GM12878 (cell line): ENCODE results near the gene RIPK3. TPM values are rescaled to one million over a fixed set of nuclear protein-coding genes. Genes with fewer than 3 reads are reported as not detected.

ENCODE experiments used
- ATF7 ChIP-seq: fragments of 450-650 bp; IDR thresholded peaks from 2 replicates; pipeline ENCODE4 v1.6.1; 2016; ENCODE audit warnings: low read depth, mild to moderate bottlenecking
- BACH1 ChIP-seq: fragments of 450-650 bp; IDR thresholded peaks from 2 replicates; pipeline ENCODE4 v1.6.1; 2017; ENCODE audit warnings: mild to moderate bottlenecking, borderline replicate concordance
- BHLHE40 ChIP-seq, 2 experiments: fragments of 450-650 bp in 1 of 2; IDR thresholded peaks; 2 replicates each; pipeline ENCODE4 v1.6.1; 2011 to 2017; ENCODE audit warnings: low read depth in 2 of 2, borderline replicate concordance in 1 of 2, improper control_type of control experiment in 1 of 2, low read length in 1 of 2, mild to moderate bottlenecking in 1 of 2
- BRCA1 ChIP-seq: IDR thresholded peaks from 2 replicates; pipeline ENCODE4 v1.6.1; 2011; ENCODE audit warnings: low read depth, low read length, improper control_type of control experiment
- CEBPB ChIP-seq, 2 experiments: fragments of 150-350 bp in 1 of 2; IDR thresholded peaks; 2 replicates each; pipeline ENCODE4 v1.6.1; 2012 to 2014; ENCODE audit warnings: low read depth in 2 of 2, low read length in 2 of 2, borderline replicate concordance in 1 of 2, inconsistent platforms in 1 of 2
- CHD2 ChIP-seq: IDR thresholded peaks from 2 replicates; pipeline ENCODE4 v1.6.1; 2011; ENCODE audit warnings: low read depth, low read length, improper control_type of control experiment, borderline replicate concordance
- CREM ChIP-seq: IDR thresholded peaks from 2 replicates; pipeline ENCODE4 v1.6.1; 2014; ENCODE audit warnings: antibody characterized with exemption, low read depth
- E4F1 ChIP-seq: fragments of 450-650 bp; IDR thresholded peaks from 2 replicates; pipeline ENCODE4 v1.6.1; 2018; ENCODE audit warnings: borderline replicate concordance, mild to moderate bottlenecking; ENCODE audit not compliant: partially characterized antibody
- EP300 ChIP-seq, 2 experiments: fragments of 150-350 bp in 1 of 2; IDR thresholded peaks; 2 replicates each; pipeline ENCODE4 v1.6.1; 2011 to 2012; ENCODE audit warnings: low read depth in 2 of 2, low read length in 2 of 2, borderline replicate concordance in 1 of 2, improper control_type of control experiment in 1 of 2, inconsistent platforms in 1 of 2; ENCODE audit not compliant: control insufficient read depth in 1 of 2
- FOXK2 ChIP-seq: fragments of 450-650 bp; IDR thresholded peaks from 2 replicates; pipeline ENCODE4 v1.6.1; 2017; ENCODE audit warnings: mild to moderate bottlenecking, moderate library complexity
- GATAD2B ChIP-seq: fragments of 450-650 bp; conservative IDR thresholded peaks from 2 replicates; pipeline ENCODE4 v1.6.1; 2017; ENCODE audit warnings: low read depth, mild to moderate bottlenecking, moderate library complexity
- HCFC1 ChIP-seq: fragments of 150-350 bp; IDR thresholded peaks from 2 replicates; pipeline ENCODE4 v1.6.1; 2014; ENCODE audit warnings: low read length
- HDAC6 ChIP-seq: fragments of 200-600 bp; sonication (generic); IDR thresholded peaks from one replicate; pipeline ENCODE4 v1.8.0; 2017; ENCODE audit warnings: antibody characterized with exemption; ENCODE audit not compliant: unreplicated experiment
- IRF5 ChIP-seq: fragments of 450-650 bp; IDR thresholded peaks from 2 replicates; pipeline ENCODE4 v1.6.1; 2017; ENCODE audit warnings: borderline replicate concordance
- MYB ChIP-seq: fragments of 150-350 bp; IDR thresholded peaks from 2 replicates; pipeline ENCODE4 v1.6.1; 2014; ENCODE audit warnings: mild to moderate bottlenecking, low read depth, low read length, borderline replicate concordance
- RELB ChIP-seq: fragments of 450-650 bp; IDR thresholded peaks from 2 replicates; pipeline ENCODE4 v1.6.1; 2017; ENCODE audit warnings: low read depth, mild to moderate bottlenecking, moderate library complexity
- RUNX3 ChIP-seq: IDR thresholded peaks from 2 replicates; pipeline ENCODE4 v1.6.1; 2012; ENCODE audit warnings: low read length, inconsistent platforms
- SIX5 ChIP-seq: IDR thresholded peaks from 2 replicates; pipeline ENCODE4 v1.6.1; 2011; ENCODE audit warnings: mild to moderate bottlenecking, low read depth, low read length, moderate library complexity; ENCODE audit not compliant: severe bottlenecking
- SMAD5 ChIP-seq: IDR thresholded peaks from 2 replicates; pipeline ENCODE4 v1.6.1; 2016; ENCODE audit warnings: antibody characterized with exemption, low read depth
- TBL1XR1 ChIP-seq: IDR thresholded peaks from 2 replicates; pipeline ENCODE4 v1.6.1; 2012; ENCODE audit warnings: low read depth, low read length, improper control_type of control experiment
- TCF12 ChIP-seq: IDR thresholded peaks from 2 replicates; pipeline ENCODE4 v1.6.1; 2011; ENCODE audit warnings: low read depth, mild to moderate bottlenecking, low read length
- YBX1 ChIP-seq: fragments of 450-650 bp; IDR thresholded peaks from 2 replicates; pipeline ENCODE4 v1.6.1; 2016; ENCODE audit warnings: antibody characterized with exemption
- YY1 ChIP-seq: IDR thresholded peaks from 2 replicates; pipeline ENCODE4 v1.6.1; 2011; ENCODE audit warnings: low read depth, mild to moderate bottlenecking, low read length
- ZNF384 ChIP-seq: IDR thresholded peaks from 2 replicates; pipeline ENCODE4 v1.6.1; 2012; ENCODE audit warnings: low read depth, mild to moderate bottlenecking, low read length, improper control_type of control experiment, borderline replicate concordance
- ZSCAN29 ChIP-seq: fragments of 450-650 bp; IDR thresholded peaks from 2 replicates; pipeline ENCODE4 v1.6.1; 2017; ENCODE audit warnings: mild to moderate bottlenecking, moderate library complexity
- polyA plus RNA-seq, 11 experiments: library from polyadenylated mRNA; depleted of rRNA in 4 of 11; unstranded in 6 of 11; stranded (reverse) in 5 of 11; fragments of >200 nt; fragmentation: Nextera tagmentation in 4 of 11; fragmentation: Illumina TruSeq in 1 of 11; extraction: Ambion mirVana in 4 of 11; extraction: Trizol in 1 of 11; gene quantifications; 1 replicate in 1 of 11; 2 replicates in 10 of 11; pipeline versions ENCODE4 v1.2.1 to v1.2.3, GENCODE V29; 2011 to 2016; ENCODE audit warnings: inconsistent platforms in 2 of 11, missing spikeins in 2 of 11, low read depth in 1 of 11
- total RNA-seq, 4 experiments: library from RNA; depleted of rRNA in 3 of 4; stranded (reverse); fragments of >200 nt in 3 of 4; fragmentation: Illumina TruSeq in 1 of 4; extraction: Trizol in 1 of 4; gene quantifications; 2 replicates each; pipeline versions ENCODE4 v1.2.1 to v1.2.3, GENCODE V29; 2013 to 2021

RIPK3 gene
- total and polyA plus RNA-seq, 10 of the 15 experiments (the other 5 are each of a cell fraction or from before 2014, with no cell fraction given), result 2.0 to 13.6 (median 8.1) TPM

GRCh38 chr14:24299255-24300191, 40.3 kb downstream of the RIPK3 start, which contains the start of the genes DHRS1 and NOP9 (continued):
- TF ChIP-seq CHD2 (peak; percentile 60; the same call in 1 of the 2 replicates), ZNF384 (no peak), FOXK2 (peak; percentile 55), YY1 (peak; percentile 74; the same call in 1 of the 2 replicates), EP300 (IDR thresholded peaks at IDR 0.05; ENCODE audit: borderline replicate concordance in 1 of 2, control insufficient read depth in 1 of 2, low read depth in 2 of 2, low read length in 2 of 2) (no peak), IRF5 (no peak), HCFC1 (peak; percentile 78), BHLHE40 (IDR thresholded peaks at IDR 0.05; ENCODE audit: borderline replicate concordance in 1 of 2, low read depth in 2 of 2, low read length in 1 of 2) (peak; percentile 34 to 62; a peak in 2 of 4 replicates), HDAC6 (no peak), YBX1 (no peak), BRCA1 (no peak), RELB (peak; percentile 68), CREM (peak; percentile 100), TCF12 (0 out of 2 replicates have a peak, but pooled peaks have one; percentile 34), GATAD2B (no peak), BACH1 (no peak), CEBPB (IDR thresholded peaks at IDR 0.05; ENCODE audit: borderline replicate concordance in 1 of 2, low read depth in 2 of 2, low read length in 2 of 2) (no peak), ATF7 (peak; percentile 81), ZSCAN29 (no peak), MYB (no peak), SIX5 (peak; percentile 42), TBL1XR1 (no peak; the same call in 1 of the 2 replicates), SMAD5 (peak; percentile 36; the same call in 1 of the 2 replicates), E4F1 (no peak), RUNX3 (no peak)
